ENCODE measurements around the gene PARP12.

Gene PARP12

DNA sequence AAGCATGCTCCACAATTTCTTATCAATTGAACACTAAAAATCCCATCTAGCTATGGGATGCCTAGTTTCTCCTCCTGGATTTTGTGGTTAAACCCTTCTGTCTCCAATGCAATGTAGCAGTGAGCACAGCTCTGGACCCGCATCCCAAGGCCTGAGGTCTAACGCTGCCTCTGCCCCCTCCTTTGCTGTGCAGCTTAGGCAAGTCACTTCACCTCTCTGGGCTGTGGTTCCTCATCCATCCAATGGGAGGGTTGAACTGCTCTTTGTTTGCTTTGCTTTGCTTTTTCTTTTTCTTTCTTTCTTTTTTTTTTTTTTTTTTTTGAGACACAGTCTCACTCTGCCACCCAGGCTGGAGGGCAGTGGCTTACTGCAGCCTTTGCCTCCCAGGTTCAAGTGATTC lies 69.2 kb downstream of the PARP12 start:
- FAIRE-seq = no peak
- DNase-seq (ENCODE audit: insufficient read length, low spot score) = no peak

DNA sequence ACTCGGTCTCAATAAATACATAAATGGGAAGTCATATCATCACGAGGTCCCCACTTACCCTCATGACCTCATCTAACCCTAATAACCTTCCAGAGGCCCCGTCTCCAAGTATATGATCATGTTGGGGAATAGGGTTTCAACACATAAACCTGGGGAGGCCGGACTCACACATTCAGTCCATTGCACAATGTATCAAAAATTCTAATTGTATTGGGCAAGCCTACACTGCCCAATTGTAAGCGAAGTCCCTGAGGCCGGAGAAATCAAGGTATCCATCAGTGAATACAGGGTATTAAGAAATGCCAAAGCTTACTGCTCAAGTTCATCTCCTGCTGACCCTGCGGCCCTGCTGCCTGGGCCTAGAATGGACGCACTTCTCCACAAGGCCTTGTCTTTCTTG lies 69.6 kb downstream of the PARP12 start:
- FAIRE-seq (no peak), DNase-seq (ENCODE audit: insufficient read length, low spot score) (no peak)

DNA sequence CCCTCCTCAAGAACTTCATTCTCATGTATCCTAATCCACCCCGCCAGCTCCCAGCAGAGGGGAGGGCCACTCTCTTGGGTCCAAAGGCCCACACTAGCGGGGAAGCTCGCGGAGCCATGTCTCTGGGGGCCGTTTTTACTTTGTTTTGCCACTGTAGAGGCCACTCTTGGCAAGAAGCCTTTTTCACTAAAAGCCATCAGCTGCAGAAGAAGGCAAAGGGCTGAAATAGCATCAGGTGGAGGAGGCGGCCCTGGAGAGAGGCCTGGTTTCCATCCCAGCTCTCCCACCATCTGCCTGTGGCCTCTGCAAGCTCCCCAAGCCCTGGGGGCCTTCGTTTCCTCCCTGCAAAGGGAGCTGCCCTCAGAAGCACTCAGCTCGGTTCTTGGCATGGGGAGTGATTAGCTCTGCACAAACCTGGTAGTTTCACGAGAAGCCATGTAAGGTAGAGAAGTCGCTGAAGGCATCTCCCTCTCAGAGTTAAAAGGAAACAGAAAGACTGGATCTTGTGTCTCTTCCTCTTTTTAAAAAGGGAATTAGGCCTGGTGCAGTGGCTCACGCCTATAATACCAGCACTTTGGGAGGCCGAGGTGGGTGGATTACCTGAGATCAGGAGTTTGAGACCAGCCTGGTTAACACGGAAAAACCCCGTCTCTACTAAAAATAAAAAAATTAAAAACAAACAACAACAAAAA lies 70.3 kb downstream of the PARP12 start:
- no peak for FAIRE-seq
- DNase-seq (ENCODE audit: insufficient read length, low spot score) = no peak

DNA sequence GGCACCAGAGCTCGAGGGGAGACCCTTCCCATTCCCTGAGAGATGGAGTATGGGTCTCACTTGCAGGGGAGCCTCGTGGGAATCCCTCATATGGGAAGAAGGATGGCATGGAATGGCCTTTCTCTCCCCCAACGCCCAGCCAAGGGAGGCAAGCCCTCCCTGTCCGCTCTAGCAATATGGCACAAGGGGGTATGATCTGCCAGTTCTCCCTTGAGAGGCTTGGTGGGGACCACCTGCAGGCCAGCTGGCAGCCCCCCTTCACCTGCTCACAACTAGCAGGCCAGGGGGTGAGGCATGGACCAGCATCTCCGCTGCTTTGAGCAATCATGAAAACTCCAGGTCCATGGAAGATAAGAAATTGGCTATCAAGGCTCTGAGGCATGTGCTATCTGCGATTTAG lies 70.8 kb downstream of the PARP12 start:
- no peak for FAIRE-seq
- no peak for DNase-seq (ENCODE audit: insufficient read length, low spot score)

DNA sequence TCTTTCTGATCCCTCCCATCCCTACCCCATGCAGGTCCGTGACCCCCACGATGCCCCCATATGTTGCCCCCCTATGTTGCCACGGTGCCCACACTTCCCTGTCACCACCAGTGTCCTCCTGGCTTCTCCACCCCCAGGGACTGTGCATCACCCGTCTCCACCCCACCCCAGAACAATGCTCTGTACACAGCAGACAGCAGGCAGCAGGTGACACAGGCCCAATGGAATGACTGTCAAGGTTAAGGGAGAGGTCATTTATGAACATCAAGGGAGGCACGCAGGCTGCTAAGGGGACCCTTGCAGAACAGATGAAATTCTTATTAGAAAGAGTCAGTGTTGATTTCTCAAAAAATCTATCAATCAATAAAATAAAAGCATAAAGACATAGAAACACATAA lies 71.5 kb downstream of the PARP12 start:
- DNase-seq (ENCODE audit: insufficient read length, low spot score) (no peak), FAIRE-seq (no peak)

DNA sequence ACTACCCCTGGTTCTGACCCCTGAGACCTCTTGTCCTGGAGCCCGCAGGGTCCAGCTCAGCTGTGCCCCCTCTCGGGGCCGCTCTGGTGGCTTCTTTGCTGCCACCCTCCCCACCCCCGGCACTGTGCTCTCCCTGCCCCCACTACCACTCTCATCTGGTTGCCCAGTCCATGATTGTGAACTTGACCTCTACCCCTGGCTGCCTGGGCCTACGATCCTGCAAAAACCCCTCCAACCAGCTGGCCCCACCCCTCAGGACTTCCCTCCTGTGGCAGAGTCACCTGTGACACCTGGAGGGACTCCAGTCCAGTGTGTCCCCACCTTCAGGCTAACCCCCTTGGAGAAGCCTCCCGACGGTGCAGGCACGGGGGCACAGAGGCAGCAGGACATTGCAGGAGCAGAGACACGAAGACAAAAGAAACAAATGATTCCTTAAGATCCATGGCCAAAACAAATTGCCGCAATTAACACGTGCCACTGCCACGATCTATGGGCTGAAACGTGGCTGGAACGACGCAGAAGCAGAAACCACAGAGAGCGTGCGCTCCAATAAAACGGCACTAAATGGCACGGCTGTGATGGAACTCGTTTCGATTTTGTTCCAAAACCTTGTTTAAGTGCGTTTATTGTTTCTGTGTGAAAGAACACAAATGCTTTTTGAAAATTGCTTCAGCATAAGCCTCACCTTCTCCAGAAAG lies 72.0 kb downstream of the PARP12 start:
- FAIRE-seq (no peak), DNase-seq (ENCODE audit: insufficient read length, low spot score) (no peak)

DNA sequence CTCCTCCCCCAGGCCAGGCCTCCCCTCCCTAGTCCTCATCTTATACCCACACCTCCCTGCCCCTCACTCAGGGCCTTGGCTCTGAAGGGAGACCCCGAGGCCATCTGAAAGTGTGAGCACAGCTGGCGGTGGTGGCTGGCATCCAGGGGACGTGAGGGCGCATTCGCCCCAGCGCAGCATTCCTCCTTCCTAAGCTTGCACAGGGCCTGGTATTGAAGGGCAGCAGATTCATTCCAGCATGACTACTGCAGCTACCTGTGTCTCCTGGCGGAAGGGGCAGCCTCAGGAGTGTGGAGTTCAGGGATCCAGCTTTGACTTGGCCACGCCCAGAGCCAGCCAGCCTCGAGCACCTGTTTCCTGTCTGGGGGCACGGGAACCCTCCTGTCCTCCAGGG lies 72.6 kb downstream of the PARP12 start:
- no peak for FAIRE-seq
- DNase-seq (ENCODE audit: insufficient read length, low spot score) = no peak

DNA sequence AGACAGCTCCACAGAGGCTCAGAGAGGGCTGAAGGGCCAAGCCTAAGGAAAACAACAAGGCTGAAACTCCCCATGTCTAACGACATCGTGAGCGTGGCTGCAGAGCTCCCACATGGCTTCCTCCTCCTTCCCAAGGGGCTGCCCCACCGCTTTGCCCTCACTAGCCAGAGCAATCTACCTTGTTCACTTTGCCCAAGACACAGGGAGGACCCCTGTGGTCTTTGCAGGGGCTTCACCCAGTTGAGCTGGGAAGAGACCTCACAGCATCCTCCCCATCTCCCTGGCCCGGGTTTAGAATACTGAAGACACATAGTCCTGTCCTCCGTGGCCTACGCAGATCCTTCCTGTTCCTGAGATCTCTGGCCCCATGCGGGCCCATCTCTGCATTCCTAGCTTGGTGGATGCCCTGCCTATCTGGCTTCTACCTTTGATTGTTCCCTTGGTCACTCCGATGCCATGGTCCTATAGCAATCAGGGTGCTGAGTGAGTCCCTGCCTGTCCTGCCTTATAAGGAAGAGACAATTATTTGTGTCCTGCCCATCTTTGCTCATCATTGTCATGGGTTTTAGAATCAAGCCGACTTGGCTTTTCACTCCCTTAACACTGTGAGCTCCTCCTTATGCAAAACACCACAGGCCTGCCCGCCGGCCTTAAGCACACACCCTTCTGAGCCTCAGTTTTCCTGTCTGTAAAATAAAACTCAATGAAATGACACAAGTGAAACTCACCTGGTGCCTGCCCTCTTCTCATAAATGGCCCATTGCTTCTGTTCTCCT lies 73.2 kb downstream of the PARP12 start:
- FAIRE-seq (peak; percentile 37), DNase-seq (ENCODE audit: insufficient read length, low spot score) (no peak)

DNA sequence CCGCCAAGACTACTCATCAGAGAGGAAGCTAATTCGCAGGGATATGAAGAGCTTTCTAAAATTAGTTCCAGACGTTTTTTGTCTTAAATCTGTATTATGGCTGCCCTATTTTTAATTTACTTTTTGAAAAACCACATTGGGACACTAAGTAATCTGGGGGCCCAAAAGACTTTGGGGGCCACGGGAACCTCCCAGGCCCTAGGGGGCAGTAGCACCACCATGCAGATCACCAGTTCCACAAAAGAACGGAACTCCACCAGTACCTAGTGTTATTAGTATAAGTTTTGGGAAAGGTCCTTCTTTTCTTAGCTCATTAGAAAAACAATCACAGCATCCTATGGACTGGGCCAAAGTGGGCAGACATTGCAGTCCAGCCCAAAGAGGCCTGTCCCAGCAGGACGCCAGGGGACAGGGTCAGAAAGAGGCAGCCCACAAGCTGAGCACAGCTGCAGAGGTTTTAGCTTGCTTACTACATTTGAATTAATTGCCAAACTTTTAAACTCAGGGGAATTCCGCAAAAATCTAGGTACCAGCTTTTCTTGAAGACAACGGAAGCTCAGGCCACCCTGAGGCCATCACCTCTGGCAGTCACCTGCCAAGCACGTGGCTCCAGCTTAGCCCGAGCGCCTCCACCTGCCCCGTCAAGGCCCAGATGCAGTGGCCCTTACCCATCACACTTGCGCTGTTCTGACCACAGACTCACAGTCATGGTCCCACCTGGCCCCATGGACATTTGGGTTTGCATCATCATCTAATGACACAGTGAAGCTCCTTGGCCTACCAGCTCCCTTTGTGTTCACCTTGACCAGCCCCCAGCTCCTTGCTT lies 74.8 kb downstream of the PARP12 start:
- no peak for FAIRE-seq
- no peak for DNase-seq (ENCODE audit: insufficient read length, low spot score)

DNA sequence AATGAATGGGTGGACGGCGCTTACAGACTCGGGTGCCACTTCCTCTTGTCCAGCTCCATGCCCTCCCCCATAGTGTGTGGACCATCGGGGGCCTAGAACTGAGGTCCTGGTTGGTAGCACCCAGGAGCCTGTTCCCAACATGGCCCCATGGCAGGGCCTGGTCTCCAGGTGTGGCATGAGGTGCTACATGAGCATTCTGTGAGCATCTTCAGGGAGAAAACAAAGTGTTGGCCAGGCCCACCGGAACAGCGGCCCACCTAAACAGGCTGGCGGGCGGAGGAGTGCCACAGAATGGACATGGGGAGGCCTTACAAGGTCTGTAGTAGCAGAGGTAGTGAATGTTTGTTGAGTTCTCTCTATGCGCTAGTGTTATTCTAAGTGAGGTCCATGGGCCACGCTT lies 76.9 kb downstream of the PARP12 start:
- DNase-seq (ENCODE audit: insufficient read length, low spot score) = no peak
- FAIRE-seq = no peak

DNA sequence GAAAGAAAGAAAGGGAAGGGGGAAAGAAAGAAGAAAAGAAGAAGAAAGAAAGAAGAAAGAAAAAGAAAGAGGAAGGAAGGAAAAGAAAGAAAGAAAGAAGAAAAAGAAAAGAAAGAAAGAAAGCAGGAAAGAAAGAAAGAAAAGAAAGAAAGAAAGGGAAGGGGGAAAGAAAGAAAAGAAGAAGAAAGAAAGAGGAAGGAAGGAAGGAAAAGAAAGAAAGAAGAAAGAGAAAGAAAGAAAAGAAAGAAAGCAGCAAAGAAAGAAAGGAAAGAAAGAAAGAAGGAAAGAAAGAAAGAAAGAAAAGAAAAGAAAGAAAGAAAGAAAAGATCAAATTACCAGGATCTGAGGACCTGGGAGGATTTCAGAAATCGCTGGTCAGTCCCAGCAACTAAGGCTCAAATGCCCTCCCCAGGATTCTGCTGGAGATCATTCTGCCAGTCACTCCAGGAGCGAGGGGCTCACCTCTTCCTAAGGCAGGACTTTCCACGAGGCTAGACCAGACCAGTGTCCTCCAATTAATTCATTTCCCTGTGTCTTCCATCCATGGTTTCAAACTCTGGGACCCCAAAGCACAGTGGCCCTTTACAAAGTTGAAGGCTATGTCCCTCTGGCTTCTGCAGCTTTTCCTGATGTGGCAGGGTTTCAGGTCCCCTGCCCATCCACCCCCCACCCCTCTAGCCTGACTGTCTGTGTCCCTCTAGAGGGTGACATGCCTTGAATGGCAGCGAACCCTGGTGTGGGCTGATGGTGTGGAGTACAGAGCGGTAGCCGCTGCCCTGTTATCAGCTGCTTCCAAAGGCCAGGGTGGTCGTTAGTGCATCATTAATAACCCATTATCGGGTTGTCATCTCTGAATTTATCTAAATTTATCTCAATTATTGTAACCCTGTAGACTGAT lies 77.9 kb downstream of the PARP12 start:
- FAIRE-seq = no peak
- no peak for DNase-seq (ENCODE audit: insufficient read length, low spot score)

DNA sequence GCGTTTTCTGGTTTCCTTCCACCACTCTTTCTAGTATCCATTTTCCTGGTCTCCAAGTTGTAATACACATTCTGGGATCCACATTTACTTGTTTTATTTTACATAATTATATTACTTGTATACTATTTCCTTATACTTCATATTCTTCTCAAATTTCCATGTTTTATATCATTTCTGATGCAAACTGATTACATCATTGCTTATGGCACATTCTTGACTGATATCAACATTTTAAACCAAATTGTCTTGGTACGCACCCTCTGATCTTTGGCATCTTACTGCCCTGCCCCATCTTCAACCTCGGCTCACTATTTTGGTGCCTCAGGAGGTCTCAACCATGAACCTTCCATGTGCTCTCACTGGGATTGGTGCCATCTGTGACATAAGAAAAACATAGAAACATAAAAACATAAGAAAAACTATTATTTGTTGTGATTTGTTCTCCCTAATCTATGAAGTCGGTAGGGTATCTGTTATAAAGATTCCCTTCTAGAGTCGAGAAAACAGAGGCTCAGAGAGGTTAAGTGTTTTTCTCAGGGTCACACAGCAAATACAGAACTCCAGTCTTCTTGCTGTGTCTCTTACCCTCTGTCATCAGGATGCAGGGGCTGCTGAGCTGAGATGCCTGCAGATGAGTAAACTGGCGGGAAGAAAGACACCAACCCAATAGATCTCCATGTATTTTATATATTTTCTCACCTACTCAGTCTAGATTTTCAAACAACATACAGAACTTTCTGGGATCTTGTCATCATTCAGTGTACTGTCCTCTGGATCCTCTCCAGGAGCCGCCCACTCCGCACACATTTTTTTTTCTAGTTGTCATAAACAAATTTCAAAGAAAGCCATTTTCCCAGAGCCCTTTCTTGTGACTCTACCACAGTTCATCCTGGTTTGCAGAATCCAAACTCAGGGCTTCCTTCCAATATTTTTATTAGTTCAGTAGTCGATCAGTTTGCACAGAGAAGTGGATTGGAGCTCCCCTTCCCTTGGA lies 79.5 kb downstream of the PARP12 start:
- FAIRE-seq (no peak), DNase-seq (ENCODE audit: insufficient read length, low spot score) (no peak)

DNA sequence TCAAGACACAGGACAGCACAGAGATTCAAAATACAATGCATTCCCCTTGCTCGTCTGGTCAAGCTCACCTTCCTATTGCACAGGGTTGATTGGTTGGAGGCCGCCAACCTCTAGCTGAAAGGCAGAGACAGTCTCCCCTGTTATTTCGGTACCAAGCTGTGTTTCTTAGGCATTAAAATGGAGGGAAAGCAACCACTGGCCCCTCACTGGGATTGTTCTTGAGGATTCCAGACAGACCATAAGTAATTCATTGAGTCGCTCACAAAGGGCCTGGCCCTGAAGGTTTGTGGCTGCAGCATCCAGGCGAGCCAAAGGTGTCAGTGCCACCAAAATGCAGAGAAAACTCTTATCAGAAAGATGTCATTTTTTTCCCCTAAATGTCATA lies 81.2 kb downstream of the PARP12 start:
- DNase-seq (ENCODE audit: insufficient read length, low spot score) = no peak
- no peak for FAIRE-seq

DNA sequence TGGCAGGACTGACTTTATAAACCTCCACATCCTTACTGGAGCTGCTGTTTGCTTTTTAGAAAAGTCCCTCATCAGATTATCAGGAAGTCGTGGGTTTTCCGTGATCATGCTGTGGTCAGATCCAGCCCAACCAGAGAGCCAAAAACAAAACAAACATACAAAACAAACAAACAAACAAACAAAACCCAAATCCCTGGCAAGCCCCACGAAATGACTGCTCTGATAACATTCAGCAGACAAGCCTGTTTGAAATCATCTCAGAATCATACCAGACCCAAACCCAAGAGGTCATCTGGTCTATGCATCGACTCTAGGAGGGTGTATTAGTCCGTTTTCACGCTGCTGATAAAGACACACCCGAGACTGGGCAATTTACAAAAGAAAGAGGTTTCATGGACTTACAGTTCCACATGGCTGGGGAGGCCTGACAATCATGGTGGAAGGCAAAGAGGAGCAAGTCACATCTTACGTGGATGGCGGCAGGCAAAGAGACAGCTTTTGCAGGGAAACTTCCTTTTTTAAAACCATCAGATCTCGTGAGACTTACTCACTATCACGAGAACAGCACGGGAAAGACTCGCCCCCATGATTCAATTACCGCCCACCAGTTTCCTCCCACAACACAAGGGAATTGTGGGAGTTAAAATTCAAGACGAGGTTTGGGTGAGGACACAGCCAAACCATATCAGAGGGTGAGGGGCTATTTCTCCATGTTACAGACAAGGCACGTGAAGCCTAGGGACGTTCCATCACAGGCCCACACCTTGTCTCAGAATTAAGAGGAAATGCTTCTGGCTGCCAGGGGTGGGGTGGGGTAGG lies 85.7 kb downstream of the PARP12 start:
- no peak for DNase-seq (ENCODE audit: insufficient read length, low spot score)
- FAIRE-seq = no peak

DNA sequence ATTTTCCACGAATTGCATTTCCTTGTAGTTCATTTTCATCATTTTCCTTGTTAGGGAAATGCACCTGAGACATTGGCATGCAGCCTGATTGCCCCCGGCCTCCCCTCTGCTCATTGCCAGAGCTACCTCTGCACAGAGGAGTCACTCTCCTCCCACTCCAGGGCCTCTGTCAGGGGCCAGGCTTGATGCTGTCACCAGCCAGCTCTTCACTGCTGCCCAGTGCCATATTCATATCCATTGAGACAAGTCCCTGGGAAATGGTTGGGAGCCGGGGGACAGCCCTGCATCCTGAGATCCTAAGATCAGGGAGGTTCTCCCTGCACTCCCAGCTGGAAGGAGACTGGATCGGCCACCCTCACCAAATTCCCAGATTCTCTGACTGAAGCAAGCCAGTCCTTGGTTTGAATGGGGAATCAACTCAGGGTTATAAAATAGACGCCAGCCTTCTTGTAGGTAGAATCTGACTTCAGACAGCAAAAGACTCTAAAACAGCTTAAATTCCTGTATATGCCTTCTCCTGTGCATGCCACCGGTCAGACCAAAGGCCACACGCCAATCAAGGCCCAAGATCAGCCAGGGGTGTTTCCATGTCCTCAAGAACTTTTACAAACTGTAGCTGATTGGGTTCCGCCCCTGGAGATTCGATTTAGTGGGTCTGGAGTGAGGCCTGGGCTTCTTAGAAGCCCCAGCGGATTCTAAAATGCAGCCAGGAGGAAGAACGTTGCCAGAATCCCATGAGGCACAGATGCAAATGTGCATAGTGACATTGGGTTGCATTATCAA lies 86.5 kb downstream of the PARP12 start:
- FAIRE-seq = no peak
- DNase-seq (ENCODE audit: insufficient read length, low spot score) = no peak

DNA sequence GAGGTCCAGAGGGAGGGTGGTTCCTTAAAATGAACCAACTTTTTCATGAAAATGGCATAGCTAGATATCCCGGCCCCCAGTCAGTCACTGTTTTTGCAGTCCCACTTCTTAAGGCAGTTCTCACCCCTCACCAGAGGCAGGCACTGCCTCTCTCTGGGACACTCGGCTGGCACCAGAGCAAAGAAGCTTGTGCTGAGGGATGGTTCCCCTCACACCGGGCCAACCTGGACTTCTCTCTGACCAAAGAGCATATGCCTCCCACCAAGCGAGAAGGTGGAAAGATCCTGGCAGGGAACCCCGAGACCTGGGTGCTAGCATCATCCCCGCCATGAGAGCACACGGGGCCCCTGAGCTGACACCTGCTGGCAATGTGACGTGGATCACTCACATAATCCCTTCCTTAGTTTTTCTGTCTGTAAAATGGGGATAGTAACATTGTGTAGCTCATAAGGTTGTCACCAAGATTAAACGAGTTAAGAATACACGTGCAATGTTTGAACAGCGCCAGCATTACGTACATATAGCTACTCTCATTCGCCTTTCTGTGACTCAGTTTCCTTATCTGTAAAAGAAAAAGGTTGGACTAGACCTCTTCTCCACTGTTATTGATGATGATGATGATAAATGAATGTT lies 88.5 kb downstream of the PARP12 start:
- FAIRE-seq (no peak), DNase-seq (ENCODE audit: insufficient read length, low spot score) (no peak)
